ENCODE data around the gene RBP5. TPM values are rescaled to one million over a fixed set of nuclear protein-coding genes. Genes with fewer than 3 reads are reported as not detected.
"Not testable (repeated sequence)": the region's sequence is repeated elsewhere in the genome, so short reads cannot be mapped to it uniquely, and the experiment has no call there.

RBP5 gene
- total RNA-seq, 2 donors from 2014 or later = 0.97 to 2.1 TPM

DNA sequence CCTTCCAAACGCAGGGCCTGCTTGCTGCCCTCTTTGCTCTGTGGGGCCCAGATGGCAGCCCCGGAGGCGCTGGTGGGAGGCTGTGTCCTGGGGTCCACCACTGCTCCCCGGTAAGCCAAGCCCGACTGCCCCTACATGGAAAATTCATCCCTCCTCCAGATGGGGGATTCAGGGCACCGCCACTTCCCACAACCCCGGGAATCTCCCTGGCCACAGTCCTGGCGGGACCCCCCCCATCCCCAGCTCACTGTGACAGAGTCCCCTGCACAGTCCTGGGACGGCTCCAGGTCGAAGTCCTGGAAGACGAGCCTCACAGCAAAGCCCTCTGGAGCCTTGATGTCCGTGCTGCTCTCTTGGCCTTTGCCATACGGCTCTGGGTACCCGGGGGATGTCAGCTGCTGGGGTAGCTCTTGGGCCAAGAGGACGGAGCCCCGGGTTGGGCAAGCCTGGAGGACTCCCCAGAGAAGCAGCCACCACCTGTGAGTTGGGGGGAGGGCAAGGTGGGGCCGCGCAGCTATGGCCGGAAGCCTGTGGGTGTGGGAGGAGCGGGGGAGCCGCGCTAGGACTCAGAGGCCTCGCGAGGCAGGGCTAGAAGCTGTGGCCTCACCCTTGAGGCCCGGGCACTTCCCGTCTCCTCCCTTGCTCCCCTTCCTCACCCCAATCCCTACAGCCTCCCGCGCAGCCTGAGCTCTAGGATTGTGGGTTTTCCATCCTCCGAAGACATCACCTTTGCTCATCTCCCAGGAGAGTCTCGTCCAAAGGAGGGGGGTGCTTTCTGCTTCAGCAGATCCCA is 20.5 kb downstream of the RBP5 start:
- intact Hi-C loops (cut with DNase I) = loop anchor here in 1 of 2 donors (2.0 kb wide), 2 partner anchors 47 to 163 kb away; partner anchors contain the start of genes C12orf57 and C1S
- ATAC-seq (peak; percentile 81 to 94), DNase-seq (peak; percentile 86)

DNA sequence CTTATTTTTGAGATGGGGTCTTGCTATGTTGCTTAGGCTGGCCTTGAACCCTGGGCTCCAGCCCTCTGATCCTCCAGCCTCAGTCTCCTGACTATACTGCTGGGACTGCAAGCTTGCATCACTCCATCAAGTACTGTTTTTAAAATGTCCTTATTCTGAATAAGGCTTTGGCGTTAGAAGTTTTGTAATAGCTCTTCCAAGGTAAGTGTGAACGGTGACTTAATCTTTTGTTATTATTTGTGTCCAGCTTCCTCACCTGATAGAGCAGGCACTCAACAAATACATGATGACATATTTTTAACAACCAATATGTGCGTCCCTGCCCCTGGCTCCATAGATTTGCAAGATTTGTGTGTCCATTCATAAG is 21.1 kb downstream of the RBP5 start:
- DNase-seq = no peak
- no peak for ATAC-seq
- intact Hi-C loops (cut with DNase I) = loop anchor here in 1 of 2 donors (2.0 kb wide), 2 partner anchors 47 to 163 kb away; partner anchors contain the start of genes C12orf57 and C1S

DNA sequence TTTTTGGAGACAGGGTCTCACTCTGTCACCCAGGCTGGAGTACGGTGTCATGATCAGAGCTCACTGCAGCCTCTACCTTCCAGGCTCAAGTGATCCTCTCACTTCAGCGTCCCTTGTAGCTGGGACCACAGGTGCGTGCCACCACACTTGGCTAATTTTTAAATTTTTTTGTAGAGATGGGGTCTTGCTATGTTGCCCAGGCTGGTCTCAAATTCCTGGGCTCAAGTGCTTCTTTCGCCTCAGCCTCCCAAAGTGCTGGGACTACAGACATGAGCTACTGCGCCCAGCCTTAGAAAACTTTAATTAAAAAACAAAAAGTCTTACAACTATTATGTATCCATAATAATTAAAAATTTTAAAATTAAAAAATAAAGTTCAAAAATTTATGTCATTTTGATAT is 21.5 kb downstream of the RBP5 start:
- ATAC-seq; intact Hi-C loops (cut with DNase I); DNase-seq: not testable (repeated sequence)

DNA sequence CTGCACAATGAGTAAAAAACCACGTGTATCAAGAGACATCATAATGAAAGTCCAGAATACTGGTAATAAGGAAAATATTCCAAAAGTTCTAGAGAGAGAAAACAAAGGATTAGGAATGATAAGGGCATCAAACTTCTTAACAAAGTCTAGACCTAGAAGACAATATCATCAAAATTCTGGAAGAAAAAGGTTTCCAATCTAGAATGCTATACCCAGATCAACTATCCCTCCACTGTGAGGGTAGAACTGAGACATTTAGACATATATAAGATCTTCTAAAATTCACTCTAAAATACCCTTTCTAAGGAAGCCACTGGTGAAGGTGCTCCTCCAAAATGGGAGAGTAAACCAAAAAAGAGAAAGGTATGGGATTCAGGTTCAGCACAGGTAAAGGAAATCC is 22.6 kb downstream of the RBP5 start:
- intact Hi-C loops (cut with DNase I) = no loop called here
- DNase-seq (no peak), ATAC-seq (no peak)

DNA sequence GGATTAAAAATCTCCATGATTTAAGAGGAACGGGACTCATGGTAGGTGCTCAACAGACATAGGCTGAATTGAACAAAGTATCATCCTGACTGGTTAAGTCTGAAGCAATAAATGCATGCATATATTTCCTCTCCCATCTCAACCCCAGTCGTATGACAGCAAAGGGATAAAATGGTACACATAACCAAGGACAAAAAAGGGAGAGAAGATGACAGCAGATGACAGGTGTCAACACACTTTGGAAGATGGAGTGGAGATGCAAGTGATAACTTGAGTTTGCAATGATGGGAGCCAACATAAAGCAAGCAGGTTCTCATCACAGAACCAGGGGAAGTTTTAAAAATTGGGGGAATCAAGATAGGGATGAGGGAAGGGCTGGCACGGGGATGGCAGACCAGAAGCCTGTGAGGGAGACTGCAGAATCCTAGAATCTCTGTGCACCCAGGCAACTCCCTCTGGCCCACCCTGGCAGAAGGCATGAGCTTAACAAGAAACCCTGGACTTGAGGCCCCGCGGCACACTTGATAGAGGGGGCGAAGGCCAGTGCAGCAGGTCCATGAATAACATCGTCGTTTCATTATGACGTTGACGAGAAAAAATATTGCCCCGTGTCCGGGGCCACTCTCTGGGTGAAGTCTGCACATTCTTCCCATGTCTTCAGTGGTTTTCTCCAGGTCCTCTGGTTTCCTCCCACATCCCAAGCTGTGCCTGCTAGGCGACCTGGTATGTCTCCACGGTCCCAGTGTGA is 24.7 kb downstream of the RBP5 start:
- DNase-seq = no peak
- intact Hi-C loops (cut with DNase I) = no loop called here
- no peak for ATAC-seq

DNA sequence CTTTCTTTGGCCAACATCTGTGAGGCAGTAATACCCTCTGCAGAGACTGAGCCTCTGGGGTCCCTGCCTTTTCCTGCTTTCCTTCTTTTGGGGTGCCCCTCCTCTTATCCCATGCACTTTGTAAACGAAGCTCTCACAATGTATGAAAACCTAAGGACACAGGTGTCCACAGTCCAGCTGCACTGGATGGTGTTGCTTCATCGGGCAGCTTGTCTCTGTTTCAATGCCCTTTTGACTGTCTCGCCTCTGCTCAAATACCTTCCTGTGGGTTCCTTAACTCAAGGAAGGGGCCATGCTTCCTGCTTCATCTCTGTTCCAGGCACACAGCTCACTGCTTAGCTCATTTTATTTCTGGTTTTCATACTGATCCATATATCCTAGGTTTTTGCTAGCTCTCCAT is 26.1 kb downstream of the RBP5 start:
- intact Hi-C loops (cut with DNase I) = no loop called here
- no peak for ATAC-seq
- no peak for DNase-seq

DNA sequence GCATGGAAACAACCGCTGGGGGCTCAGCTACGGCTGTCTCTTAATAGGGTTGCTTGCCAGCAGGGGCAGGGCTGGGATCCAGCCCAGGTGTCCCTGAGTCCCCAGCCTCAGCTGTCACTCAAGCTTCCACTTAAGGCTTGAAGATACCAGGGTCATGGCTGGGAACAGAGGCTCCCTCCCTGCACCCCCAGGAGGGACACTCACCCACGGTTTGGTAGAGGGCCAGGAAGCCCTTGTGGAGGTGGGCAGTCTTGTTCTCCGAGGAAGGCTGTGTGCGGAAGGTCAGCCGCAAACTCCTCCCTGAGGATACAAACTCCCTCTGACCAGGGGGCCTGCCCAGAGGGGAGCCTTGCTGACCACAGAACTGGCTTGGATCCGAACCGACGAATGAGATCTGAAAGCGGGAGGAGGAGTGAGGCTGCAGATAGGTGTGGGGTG is 27.0 kb downstream of the RBP5 start:
- no peak for DNase-seq
- intact Hi-C loops (cut with DNase I) = no loop called here
- peak in 1 of 2 donors; percentile 47 for ATAC-seq

DNA sequence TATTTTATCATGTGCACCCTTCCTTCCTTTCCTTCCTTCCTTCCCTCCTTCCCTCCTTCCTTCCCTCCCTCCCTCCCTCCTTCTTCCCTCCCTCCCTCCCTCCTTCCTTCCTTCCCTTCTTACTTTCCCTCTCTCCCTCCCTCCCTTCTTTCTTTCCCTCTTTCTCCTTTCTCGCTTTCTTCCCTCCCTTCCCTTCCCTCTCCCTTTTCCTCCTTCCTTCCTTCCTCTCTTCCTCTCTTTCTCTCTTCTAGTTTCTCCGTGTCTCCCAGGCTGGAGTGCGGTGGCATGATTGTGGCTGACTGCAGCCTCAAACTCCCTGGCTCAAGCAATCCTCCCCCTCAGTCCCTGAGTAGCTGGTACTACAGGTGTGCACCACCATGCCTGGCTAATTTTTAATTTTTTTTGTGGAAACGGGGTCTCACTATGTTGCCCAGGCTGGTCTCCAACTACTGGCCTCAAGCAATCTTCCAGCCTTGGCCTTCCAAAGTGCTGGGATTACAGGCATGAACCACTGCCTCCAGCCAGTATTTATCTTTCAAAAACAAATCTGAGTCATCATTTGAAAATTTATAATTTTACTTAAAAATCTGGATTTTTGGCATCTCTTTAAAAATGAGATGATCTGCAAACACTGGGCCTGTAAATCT is 27.5 kb downstream of the RBP5 start:
- DNase-seq (no peak), ATAC-seq (peak in 1 of 2 donors; percentile 46)
- intact Hi-C loops (cut with DNase I) = no loop called here

DNA sequence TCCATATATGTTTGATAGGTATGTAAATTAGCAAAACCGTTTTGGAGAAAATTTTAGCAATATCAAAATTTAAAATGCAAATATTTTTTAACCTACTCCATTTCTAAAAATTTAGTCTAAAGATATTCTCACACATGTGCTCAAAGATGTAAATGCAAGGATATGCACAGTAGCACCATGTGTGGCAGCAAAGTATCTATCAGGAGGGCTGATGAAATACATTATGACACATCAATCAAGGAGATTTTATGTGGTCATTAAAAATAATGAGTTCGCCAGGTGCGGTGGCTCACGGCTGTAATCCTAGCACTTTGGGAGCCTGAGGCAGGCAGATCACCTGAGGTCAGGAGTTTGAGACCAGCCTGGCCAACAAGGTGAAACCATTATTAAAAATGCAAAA is 28.4 kb downstream of the RBP5 start:
- DNase-seq (no peak), ATAC-seq (no peak)
- intact Hi-C loops (cut with DNase I) = no loop called here

DNA sequence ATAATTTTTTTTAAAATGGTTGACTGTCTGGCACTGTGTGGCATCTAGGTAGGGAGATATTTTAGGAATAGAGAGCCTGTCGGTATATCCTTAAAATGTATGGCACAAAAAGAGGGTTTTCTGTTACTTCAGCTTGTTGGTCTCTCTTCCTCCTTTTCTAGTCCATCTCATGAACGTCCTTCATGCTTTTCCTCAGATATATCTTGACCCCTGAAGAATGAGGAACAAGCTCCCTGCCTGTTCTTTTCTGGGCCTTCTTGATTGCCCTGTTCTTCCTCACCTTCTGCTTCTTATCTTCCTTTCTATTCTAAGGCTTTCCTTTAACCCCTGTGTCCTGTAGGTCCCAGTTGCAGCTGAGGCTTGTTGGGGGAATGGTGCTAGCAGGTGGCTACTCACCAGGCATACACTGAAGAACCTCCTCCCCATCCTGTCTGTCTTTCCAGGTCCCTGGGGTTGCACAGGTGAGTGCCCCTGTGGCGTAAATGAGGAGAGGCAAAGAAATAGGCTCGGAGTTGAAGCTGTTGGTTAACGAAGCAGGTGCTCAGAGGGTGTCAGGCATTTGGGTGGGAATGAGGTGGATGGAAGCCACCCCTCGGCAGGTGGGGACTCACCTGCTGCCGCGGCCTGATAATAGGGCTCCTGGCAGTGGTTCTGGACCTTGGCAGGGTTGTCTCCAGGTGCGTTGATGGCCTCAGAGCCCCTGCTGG is 29.2 kb downstream of the RBP5 start:
- no peak for DNase-seq
- intact Hi-C loops (cut with DNase I) = no loop called here
- ATAC-seq = no peak

DNA sequence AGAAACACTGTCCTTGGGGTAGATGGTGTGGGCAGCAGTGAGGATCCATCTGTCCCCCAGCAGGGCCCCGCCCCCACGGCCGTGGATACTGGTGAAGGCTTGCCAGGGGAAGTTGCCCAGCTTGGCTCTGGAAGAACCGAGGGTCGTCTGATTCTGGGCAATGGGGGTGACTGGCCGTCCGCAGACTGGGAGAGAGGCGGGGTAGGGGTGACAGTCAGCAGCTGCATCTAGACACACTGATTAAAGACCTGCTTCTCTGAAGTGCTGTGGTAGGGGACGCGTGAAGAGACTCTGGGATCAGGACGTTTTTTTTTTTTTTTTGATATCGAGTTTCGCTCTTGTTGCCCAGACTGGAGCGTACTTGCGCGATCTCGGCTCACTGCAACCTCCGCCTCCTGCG is 31.7 kb downstream of the RBP5 start:
- no peak for ATAC-seq

DNA sequence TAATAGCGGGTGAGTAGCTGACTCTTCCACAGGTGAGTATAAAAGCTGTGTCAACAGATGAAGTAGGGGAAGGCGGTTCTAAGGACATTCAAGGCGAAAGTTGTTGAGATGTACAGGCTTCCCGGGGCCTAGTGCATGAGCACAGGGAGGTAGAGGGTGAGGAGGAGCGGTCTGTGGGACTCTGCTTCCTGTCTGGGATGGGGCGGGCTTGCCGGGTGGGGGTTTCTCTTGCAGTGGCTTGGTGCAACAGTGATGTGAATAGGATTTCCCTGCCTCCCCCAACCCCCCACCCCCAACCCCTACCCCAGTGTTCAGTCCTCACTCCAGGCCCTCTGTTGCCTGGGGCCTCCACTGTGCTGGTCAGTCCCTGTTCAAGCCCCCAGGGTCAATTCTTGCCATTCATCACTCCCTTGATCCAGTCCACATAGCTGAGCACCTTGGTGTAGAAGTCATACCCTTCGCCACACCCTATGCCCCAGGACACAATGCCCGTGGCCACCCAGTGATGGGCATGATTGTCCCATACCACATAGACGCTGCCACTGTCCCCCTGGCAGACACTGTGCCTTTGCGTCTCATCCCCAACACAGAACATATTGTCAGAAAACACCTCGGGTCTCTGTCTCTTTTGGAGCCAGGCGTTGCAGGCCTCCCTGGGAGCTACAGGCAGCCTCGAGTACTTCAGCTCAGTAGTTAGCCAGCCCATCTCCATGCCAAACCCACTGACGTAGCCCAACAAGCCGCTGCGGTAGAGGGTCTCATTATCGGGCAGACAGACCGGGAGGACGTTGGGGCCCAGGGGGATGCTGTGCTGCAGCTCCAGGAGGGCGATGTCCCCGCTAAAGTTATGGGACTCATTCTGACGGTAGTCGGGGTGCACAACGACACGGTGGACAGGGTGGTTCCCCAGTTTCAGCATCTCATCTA is 32.4 kb downstream of the RBP5 start:
- intact Hi-C loops (cut with DNase I) = no loop called here
- ATAC-seq (no peak), DNase-seq (no peak)

More for the DNA sequence above, 31.7 kb downstream of the RBP5 start:
- no peak for DNase-seq
- intact Hi-C loops (cut with DNase I) = no loop called here

DNA sequence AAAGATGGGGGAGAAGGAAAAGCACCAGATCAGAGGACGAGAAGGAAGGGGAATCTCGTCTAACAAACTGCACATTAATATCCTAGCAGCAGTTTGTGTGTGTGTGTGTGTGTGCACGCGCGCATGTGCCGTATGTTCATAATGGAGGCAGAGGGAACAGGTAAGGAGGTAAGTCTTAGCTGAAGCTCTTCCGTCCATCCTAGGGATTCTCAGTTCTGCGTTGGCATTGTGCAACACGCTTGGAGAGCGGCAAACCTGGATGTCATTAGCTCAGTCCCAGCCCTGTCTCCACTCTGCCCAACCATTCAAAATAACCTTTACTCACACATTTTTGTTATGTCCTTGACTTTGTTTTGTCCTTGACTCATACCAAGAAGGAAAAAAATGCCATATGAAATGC is 34.8 kb downstream of the RBP5 start:
- intact Hi-C loops (cut with DNase I) = no loop called here
- no peak for DNase-seq
- ATAC-seq = no peak

DNA sequence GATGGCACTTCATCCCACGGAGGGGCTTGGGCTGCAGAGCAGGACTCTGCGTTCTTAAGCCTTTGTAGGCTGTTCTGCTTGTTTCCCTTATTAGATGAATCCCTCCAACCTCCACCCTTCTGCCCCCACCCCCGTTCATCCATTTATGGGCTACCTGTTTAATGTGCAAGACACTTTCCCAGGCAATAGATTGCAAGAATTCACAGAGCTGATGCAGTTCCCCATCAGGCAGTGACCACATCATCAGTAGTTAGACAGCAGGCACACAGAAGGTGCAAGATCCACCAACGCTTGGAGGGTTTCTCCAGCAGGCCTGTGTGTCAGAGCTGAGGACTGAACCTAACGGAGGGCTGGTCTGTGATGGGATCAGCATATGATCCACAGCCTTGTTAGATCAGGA is 35.2 kb downstream of the RBP5 start:
- ATAC-seq (no peak), DNase-seq (no peak)
- intact Hi-C loops (cut with DNase I) = no loop called here

DNA sequence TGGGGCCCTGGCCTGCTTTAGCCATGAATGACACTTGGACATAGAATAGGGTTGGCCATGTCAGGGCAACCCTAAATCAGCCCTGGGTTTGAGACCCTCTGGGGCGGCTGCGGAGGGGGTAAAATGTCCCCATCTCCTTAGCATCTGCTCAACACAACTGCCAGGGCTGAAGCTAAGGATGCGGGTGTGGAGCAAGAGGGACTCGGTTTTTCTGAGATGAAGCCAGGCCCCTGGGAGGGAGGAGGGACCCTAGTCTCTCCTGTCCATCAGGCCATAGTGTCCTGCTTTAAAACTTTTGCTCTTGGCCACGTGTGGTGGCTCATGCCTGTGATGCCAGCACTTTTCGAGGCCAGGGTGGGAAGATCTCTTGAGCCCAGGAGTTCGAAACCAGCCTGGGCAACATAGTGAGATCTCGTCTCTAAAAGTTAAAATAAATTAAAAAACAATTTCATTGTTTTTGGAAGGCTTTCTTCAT is 35.7 kb downstream of the RBP5 start:
- no peak for DNase-seq
- ATAC-seq = no peak
- intact Hi-C loops (cut with DNase I) = no loop called here

DNA sequence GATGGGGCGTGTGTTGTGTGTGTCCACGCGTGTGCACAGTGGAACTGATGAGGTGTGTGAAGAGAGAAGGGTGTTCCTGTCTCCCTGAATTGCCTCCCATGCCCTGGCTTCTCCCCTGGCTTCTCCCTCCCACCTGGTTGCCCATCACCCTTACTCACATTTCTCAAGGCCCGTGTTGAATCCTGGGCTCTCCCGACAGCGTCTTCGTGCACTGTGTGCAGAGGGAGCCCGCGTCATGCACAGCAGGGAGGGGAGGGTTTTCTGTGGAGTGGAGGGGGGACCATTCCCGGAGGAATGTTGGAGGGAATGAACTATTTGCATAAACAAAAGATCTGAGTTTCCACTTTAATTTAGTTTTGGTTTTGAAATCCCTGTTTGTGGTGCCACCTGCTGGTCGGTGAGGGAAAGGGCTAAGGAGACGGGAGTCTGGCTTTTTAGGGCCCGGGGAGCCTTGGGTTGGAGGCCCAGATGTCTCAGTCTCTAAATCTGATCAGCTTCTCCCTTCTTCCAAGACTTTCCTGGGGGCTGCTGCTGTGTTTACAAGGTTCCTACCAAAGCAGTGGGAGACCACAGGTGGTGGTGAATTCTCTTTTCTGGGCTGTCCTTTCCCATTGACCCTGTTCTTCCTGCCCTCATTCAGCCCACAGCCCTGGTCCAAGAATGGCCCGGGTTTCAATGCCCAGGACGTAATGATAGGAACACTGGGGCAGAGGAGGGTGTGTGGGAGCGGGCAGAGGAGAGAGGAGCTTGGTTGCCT is 36.3 kb downstream of the RBP5 start, which contains the start of gene C1R:
C1R (minus strand) TSS at position 217 of the 757 bp plus-strand sequence; CDS start at position 160, 57 bp downstream.
- ATAC-seq = peak; percentile 88 to 89
- intact Hi-C loops (cut with DNase I) = no loop called here
- peak; percentile 83 for DNase-seq

DNA sequence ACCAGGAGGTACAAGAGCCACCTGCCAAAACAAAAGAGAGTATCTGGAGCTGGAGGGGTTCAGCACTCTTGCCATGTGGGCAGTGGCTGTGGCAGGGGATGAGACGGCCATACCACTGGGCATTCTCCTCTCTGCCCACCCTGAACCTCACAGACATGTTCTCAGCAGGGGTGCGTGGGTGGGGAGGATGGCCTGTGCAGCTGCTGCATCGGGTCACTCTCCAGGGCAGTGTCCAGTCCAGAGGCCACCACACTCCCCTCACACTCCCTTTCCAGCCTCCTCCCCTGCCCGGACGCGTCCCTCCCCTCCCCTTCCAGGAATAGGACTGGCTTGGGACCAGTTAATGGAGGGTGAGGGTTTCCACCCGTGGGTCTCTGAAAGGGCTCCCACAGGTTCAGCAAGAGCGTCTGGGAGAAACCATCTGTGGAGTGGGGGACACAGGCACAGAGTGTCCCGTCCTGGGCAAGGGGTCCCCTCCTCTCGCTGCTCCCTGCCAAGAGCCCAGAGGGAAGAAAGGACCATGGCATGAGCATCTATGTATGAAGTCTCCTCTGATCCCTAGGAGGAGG is 36.9 kb downstream of the RBP5 start:
- intact Hi-C loops (cut with DNase I) = no loop called here
- ATAC-seq (peak; percentile 58 to 70), DNase-seq (peak; percentile 79)

All from left cardiac atrium (tissue), 4 donors.